GM23338 (cell line): ENCODE results near the gene ZNF568. TPM values are rescaled to one million over a fixed set of nuclear protein-coding genes. Genes with fewer than 3 reads are reported as not detected.

Experiments used
- ATAC-seq: fragments of 200-7000 bp; cut with Tn5 transposase; 3 replicates; pipeline ENCODE4 v1.9.1; 2020
- DNase-seq: peaks from one replicate; pipeline ENCODE4 v3.0.0-alpha.2; 2015; ENCODE audit warnings: low spot score
- H2AFZ ChIP-seq: fragments of 200-600 bp; sonication (generic); 2 replicates; pipeline ENCODE4 v1.8.0; 2016; ENCODE audit warnings: antibody characterized with exemption, mild to moderate bottlenecking, moderate library complexity
- H3F3A ChIP-seq: fragments of 200-600 bp; sonication (generic); replicated peaks from 2 replicates; pipeline ENCODE4 v1.8.0; 2017; ENCODE audit warnings: antibody characterized with exemption, mixed run types, low read depth
- H3K27ac ChIP-seq: fragments of 200-600 bp; sonication (generic); 2 replicates; pipeline ENCODE4 v1.6.1; 2016; ENCODE audit warnings: low read depth
- H3K27me3 ChIP-seq: fragments of 200-600 bp; sonication (generic); 2 replicates; pipeline ENCODE4 v1.8.0; 2016; ENCODE audit warnings: mild to moderate bottlenecking, mixed run types, moderate library complexity; ENCODE audit not compliant: insufficient read depth
- H3K36me3 ChIP-seq: fragments of 200-600 bp; sonication (generic); 2 replicates; pipeline ENCODE4 v1.8.0; 2016; ENCODE audit warnings: mild to moderate bottlenecking; ENCODE audit not compliant: insufficient read depth
- H3K4me1 ChIP-seq: fragments of 200-600 bp; sonication (generic); 2 replicates; pipeline ENCODE4 v1.8.0; 2016; ENCODE audit warnings: mild to moderate bottlenecking, moderate library complexity; ENCODE audit not compliant: insufficient read depth
- H3K4me2 ChIP-seq: fragments of 200-600 bp; sonication (generic); 2 replicates; pipeline ENCODE4 v1.7.1; 2017; ENCODE audit warnings: mixed run types
- H3K4me3 ChIP-seq: fragments of 200-600 bp; sonication (generic); 2 replicates; pipeline ENCODE4 v1.6.1; 2016; ENCODE audit warnings: mixed run types
- H3K79me2 ChIP-seq: fragments of 200-600 bp; sonication (generic); replicated peaks from 2 replicates; pipeline ENCODE4 v1.8.0; 2017; ENCODE audit warnings: mild to moderate bottlenecking; ENCODE audit not compliant: insufficient read depth
- H3K9me2 ChIP-seq: fragments of 200-600 bp; sonication (generic); 2 replicates; pipeline ENCODE4 v1.8.0; 2017; ENCODE audit not compliant: insufficient read depth
- H4K20me1 ChIP-seq: fragments of 200-600 bp; sonication (generic); replicated peaks from 2 replicates; pipeline ENCODE4 v1.8.0; 2017; ENCODE audit warnings: mild to moderate bottlenecking; ENCODE audit not compliant: insufficient read depth
- H3K27ac Mint-ChIP-seq: 2 replicates; pipeline ENCODE4 v1.8.0; 2020; ENCODE audit warnings: inconsistent platforms, mild to moderate bottlenecking, moderate library complexity, mixed read lengths
- H3K27me3 Mint-ChIP-seq: 3 replicates; pipeline ENCODE4 v1.8.0; 2022; ENCODE audit warnings: low read depth, mild to moderate bottlenecking, moderate library complexity, mixed read lengths, inconsistent platforms; ENCODE audit not compliant: insufficient read depth, poor library complexity
- H3K36me3 Mint-ChIP-seq: 3 replicates; pipeline ENCODE4 v1.8.0; 2021; ENCODE audit warnings: low read depth, mild to moderate bottlenecking, inconsistent platforms, moderate library complexity, mixed read lengths
- H3K4me1 Mint-ChIP-seq: 3 replicates; pipeline ENCODE4 v1.8.0; 2020; ENCODE audit warnings: mild to moderate bottlenecking, inconsistent platforms, mixed read lengths
- H3K4me3 Mint-ChIP-seq: 3 replicates; pipeline ENCODE4 v1.8.0; 2021; ENCODE audit warnings: moderate library complexity, mild to moderate bottlenecking, inconsistent platforms, mixed read lengths
- H3K9me3 Mint-ChIP-seq: 3 replicates; pipeline ENCODE4 v1.8.0; 2020; ENCODE audit warnings: moderate library complexity, mild to moderate bottlenecking, inconsistent platforms, mixed read lengths
- CREB1 ChIP-seq: fragments of 250-450 bp; sonication (Bioruptor Pico); IDR thresholded peaks from 2 replicates; pipeline ENCODE4 v1.5.0; 2020; ENCODE audit warnings: low read depth, mild to moderate bottlenecking, moderate library complexity
- CTCF ChIP-seq, 2 experiments: fragments of 200-600 bp in 1 of 2; sonication (generic) in 1 of 2; conservative IDR thresholded peaks; 2 replicates each; pipeline versions ENCODE4 v1.5.1 to v1.6.1; 2016 to 2017; ENCODE audit warnings: antibody characterized with exemption in 2 of 2, low read depth in 2 of 2, mild to moderate bottlenecking in 2 of 2, moderate library complexity in 1 of 2
- EZH2 ChIP-seq: fragments of 200-600 bp; sonication (generic); IDR thresholded peaks from one replicate; pipeline ENCODE4 v1.8.0; 2017; ENCODE audit warnings: antibody characterized with exemption, mild to moderate bottlenecking, low read depth; ENCODE audit not compliant: unreplicated experiment
- EZH2phosphoT487 ChIP-seq: fragments of 200-600 bp; sonication (generic); IDR thresholded peaks from one replicate; pipeline ENCODE4 v1.8.1; 2018; ENCODE audit warnings: antibody characterized with exemption; ENCODE audit not compliant: unreplicated experiment
- JUNB ChIP-seq: IDR thresholded peaks from one replicate; pipeline ENCODE4 v1.6.1; 2016; ENCODE audit warnings: antibody characterized with exemption; ENCODE audit not compliant: unreplicated experiment
- NANOG ChIP-seq: IDR thresholded peaks from 2 replicates; pipeline ENCODE4 v1.6.1; 2016; ENCODE audit warnings: antibody characterized with exemption, borderline replicate concordance
- POLR2AphosphoS5 ChIP-seq: IDR thresholded peaks from 2 replicates; pipeline ENCODE4 v1.6.1; 2016; ENCODE audit warnings: antibody characterized with exemption, low read depth
- REST ChIP-seq: IDR thresholded peaks from one replicate; pipeline ENCODE4 v1.6.1; 2018; ENCODE audit warnings: antibody characterized with exemption; ENCODE audit not compliant: unreplicated experiment
- STAT1 ChIP-seq: IDR thresholded peaks from one replicate; pipeline ENCODE4 v1.6.1; 2016; ENCODE audit warnings: antibody characterized with exemption; ENCODE audit not compliant: unreplicated experiment
- ZNF114 ChIP-seq: fragments of 250-450 bp; sonication (Bioruptor Pico); IDR thresholded peaks from 2 replicates; pipeline ENCODE4 v1.5.0; 2020; ENCODE audit warnings: mild to moderate bottlenecking, moderate library complexity
- ZNF331 ChIP-seq: fragments of 250-450 bp; sonication (Bioruptor Pico); IDR thresholded peaks from 2 replicates; pipeline ENCODE4 v1.5.0; 2020; ENCODE audit warnings: low read depth, mild to moderate bottlenecking, moderate library complexity
- ZNF462 ChIP-seq: fragments of 250-450 bp; sonication (Bioruptor Pico); IDR thresholded peaks from 2 replicates; pipeline ENCODE4 v1.5.0; 2020; ENCODE audit warnings: mild to moderate bottlenecking, moderate library complexity
- polyA plus RNA-seq: library from polyadenylated mRNA; unstranded; fragments of >200 nt; fragmentation: Nextera tagmentation; extraction: Ambion mirVana; gene quantifications from 2 replicates; pipeline ENCODE4 v1.2.1, GENCODE V29; 2016
- total RNA-seq: library from RNA; depleted of rRNA; stranded (reverse); fragments of >200 nt; shearing (Covaris generic); gene quantifications from 2 replicates; pipeline ENCODE4 v1.2.3, GENCODE V29; 2014
- TF ChIP-seq, protein P1 (sequence below): IDR thresholded peaks from 2 replicates; pipeline ENCODE4 v1.6.1; 2016; ENCODE audit warnings: antibody characterized with exemption

ZNF568 gene
- total and polyA plus RNA-seq, 2 experiments from 2014 or later, result 7.6 to 10.5 TPM

GRCh38 chr19:36987091-36987490 lies 71.0 kb downstream of the ZNF568 start:
- no peak overlapping the region for H2AFZ ChIP-seq
- no peak for TF ChIP-seq CREB1 (CRISPR knock-in tag)
- no peak for TF ChIP-seq ZNF114 (CRISPR knock-in tag)
- no peak for TF ChIP-seq CTCF (conservative IDR thresholded peaks at IDR 0.05; ENCODE audit: low read depth in 2 of 2)
- TF ChIP-seq REST, result no peak
- no peak for TF ChIP-seq POLR2AphosphoS5
- TF ChIP-seq, protein P1, sequence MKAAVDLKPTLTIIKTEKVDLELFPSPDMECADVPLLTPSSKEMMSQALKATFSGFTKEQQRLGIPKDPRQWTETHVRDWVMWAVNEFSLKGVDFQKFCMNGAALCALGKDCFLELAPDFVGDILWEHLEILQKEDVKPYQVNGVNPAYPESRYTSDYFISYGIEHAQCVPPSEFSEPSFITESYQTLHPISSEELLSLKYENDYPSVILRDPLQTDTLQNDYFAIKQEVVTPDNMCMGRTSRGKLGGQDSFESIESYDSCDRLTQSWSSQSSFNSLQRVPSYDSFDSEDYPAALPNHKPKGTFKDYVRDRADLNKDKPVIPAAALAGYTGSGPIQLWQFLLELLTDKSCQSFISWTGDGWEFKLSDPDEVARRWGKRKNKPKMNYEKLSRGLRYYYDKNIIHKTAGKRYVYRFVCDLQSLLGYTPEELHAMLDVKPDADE, result no peak
- no peak for TF ChIP-seq ZNF331 (CRISPR knock-in tag)
- no peak for TF ChIP-seq EZH2
- TF ChIP-seq ZNF462 (CRISPR knock-in tag), result no peak
- no peak for TF ChIP-seq NANOG
- no peak for TF ChIP-seq STAT1
- no peak for TF ChIP-seq EZH2phosphoT487
- TF ChIP-seq JUNB, result no peak
- H4K20me1 ChIP-seq, result no peaks in the 10 kb centered on the region
- H3K27ac Mint-ChIP-seq, result no peak overlapping the region
- peaks cover 87% of the 10 kb centered on the region for H3K9me3 Mint-ChIP-seq
- H3K4me1 ChIP-seq, result no peaks in the 10 kb centered on the region
- H3K36me3 Mint-ChIP-seq, result peaks cover 74% of the 10 kb centered on the region
- H3K9me2 ChIP-seq, result no peaks in the 10 kb centered on the region
- DNase-seq (no peak), ATAC-seq (no peak)
- H3F3A ChIP-seq, result no peaks in the 10 kb centered on the region
- H3K4me2 ChIP-seq, result no peak overlapping the region
- no peak overlapping the region for H3K4me3 ChIP-seq
- no peak overlapping the region for H3K4me3 Mint-ChIP-seq
- H3K27me3 Mint-ChIP-seq, result peaks cover 5% of the 10 kb centered on the region
- peaks cover 4% of the 10 kb centered on the region; the same call in 1 of the 2 replicates for H3K36me3 ChIP-seq
- H3K27ac ChIP-seq, result no peak overlapping the region
- H3K4me1 Mint-ChIP-seq, result no peaks in the 10 kb centered on the region
- H3K27me3 ChIP-seq, result no peaks in the 10 kb centered on the region
- H3K79me2 ChIP-seq, result no peaks in the 10 kb centered on the region
